Neural cell (in vitro differentiated cells): ENCODE results near the gene RWDD4. TPM values are rescaled to one million over a fixed set of nuclear protein-coding genes. Genes with fewer than 3 reads are reported as not detected.

Source experiments
- H2AFZ ChIP-seq: fragments of 200-600, 300-800 bp; sonication (generic), shearing (Covaris generic); 2 replicates; pipeline ENCODE4 v1.6.0; 2014; ENCODE audit warnings: low read depth, mild to moderate bottlenecking, antibody characterized with exemption, low read length, moderate library complexity
- H3F3A ChIP-seq: fragments of 200-600 bp; shearing (Covaris generic); 2 replicates; pipeline ENCODE4 v1.6.1; 2016; ENCODE audit warnings: mild to moderate bottlenecking, moderate library complexity, mixed read lengths, antibody characterized with exemption, low read length; ENCODE audit not compliant: insufficient read depth, poor library complexity, severe bottlenecking
- H3K27ac ChIP-seq: fragments of 200-600, 300-800 bp; sonication (generic), shearing (Covaris generic); 2 replicates; pipeline ENCODE4 v1.5.1; 2014; ENCODE audit warnings: mild to moderate bottlenecking, low read length, moderate library complexity
- H3K27me3 ChIP-seq: fragments of 300-800, 200-600 bp; sonication (generic), shearing (Covaris generic); 2 replicates; pipeline ENCODE4 v1.6.0; 2014; ENCODE audit warnings: mild to moderate bottlenecking, low read depth, low read length, moderate library complexity; ENCODE audit not compliant: insufficient read depth
- H3K36me3 ChIP-seq: fragments of 300-800, 200-600 bp; sonication (generic), shearing (Covaris generic); 2 replicates; pipeline ENCODE4 v1.5.1; 2014; ENCODE audit warnings: mild to moderate bottlenecking, antibody characterized with exemption, low read length, moderate library complexity; ENCODE audit not compliant: insufficient read depth
- H3K4me2 ChIP-seq: fragments of 300-800, 200-600 bp; sonication (generic), shearing (Covaris generic); 2 replicates; pipeline ENCODE4 v1.6.0; 2014; ENCODE audit warnings: mild to moderate bottlenecking, low read length
- H3K4me3 ChIP-seq: fragments of 300-800, 200-600 bp; sonication (generic), shearing (Covaris generic); 2 replicates; pipeline ENCODE4 v1.5.1; 2014; ENCODE audit warnings: mild to moderate bottlenecking, low read length, moderate library complexity
- H3K79me2 ChIP-seq: fragments of 200-600 bp; shearing (Covaris generic); replicated peaks from 2 replicates; pipeline ENCODE4 v1.6.0; 2014; ENCODE audit warnings: mild to moderate bottlenecking, low read length, moderate library complexity; ENCODE audit not compliant: insufficient read depth
- H3K9ac ChIP-seq: fragments of 300-800, 200-600 bp; sonication (generic), shearing (Covaris generic); 2 replicates; pipeline ENCODE4 v1.6.1; 2016; ENCODE audit warnings: mild to moderate bottlenecking, low read length, mixed read lengths
- H3K9me2 ChIP-seq: fragments of 200-600 bp; shearing (Covaris generic); 2 replicates; pipeline ENCODE4 v1.6.1; 2016; ENCODE audit warnings: mild to moderate bottlenecking, low read length, mixed read lengths; ENCODE audit not compliant: insufficient read depth
- H3K9me3 ChIP-seq: fragments of 200-600, 300-800 bp; sonication (generic), shearing (Covaris generic); 2 replicates; pipeline ENCODE4 v1.6.1; 2016; ENCODE audit warnings: mild to moderate bottlenecking, mixed run types, low read length, moderate library complexity, mixed read lengths
- H4K20me1 ChIP-seq: fragments of 200-600 bp; shearing (Covaris generic); 2 replicates; pipeline ENCODE4 v1.6.1; 2016; ENCODE audit warnings: mild to moderate bottlenecking, mixed run types; ENCODE audit not compliant: insufficient read depth
- EP300 ChIP-seq: fragments of 450-650 bp; conservative IDR thresholded peaks from 2 replicates; pipeline ENCODE4 v1.6.1; 2014; ENCODE audit warnings: antibody characterized with exemption, mild to moderate bottlenecking, moderate library complexity; ENCODE audit not compliant: poor library complexity, severe bottlenecking
- EZH2 ChIP-seq: fragments of 200-600, 300-800 bp; shearing (Covaris generic), sonication (generic); IDR thresholded peaks from 2 replicates; pipeline ENCODE4 v1.6.1; 2014; ENCODE audit warnings: antibody characterized with exemption, low read length, borderline replicate concordance, mild to moderate bottlenecking; ENCODE audit not compliant: insufficient read depth, poor library complexity, severe bottlenecking
- MXI1 ChIP-seq: fragments of 450-650 bp; conservative IDR thresholded peaks from 2 replicates; pipeline ENCODE4 v1.6.1; 2014; ENCODE audit warnings: antibody characterized with exemption, mild to moderate bottlenecking; ENCODE audit not compliant: poor library complexity, severe bottlenecking
- POLR2AphosphoS5 ChIP-seq: IDR thresholded peaks from 2 replicates; pipeline ENCODE4 v1.6.1; 2012
- RAD21 ChIP-seq: fragments of 450-650 bp; conservative IDR thresholded peaks from 2 replicates; pipeline ENCODE4 v1.6.1; 2014; ENCODE audit warnings: antibody characterized with exemption, mild to moderate bottlenecking, moderate library complexity
- SMC3 ChIP-seq: fragments of 450-650 bp; conservative IDR thresholded peaks from 2 replicates; pipeline ENCODE4 v1.6.1; 2014; ENCODE audit warnings: antibody characterized with exemption, mild to moderate bottlenecking, moderate library complexity; ENCODE audit not compliant: poor library complexity
- TAF1 ChIP-seq: IDR thresholded peaks from 2 replicates; pipeline ENCODE4 v1.6.1; 2012; ENCODE audit warnings: low read depth
- polyA plus RNA-seq: library from polyadenylated mRNA; depleted of rRNA; stranded (reverse); fragments of >200 nt; gene quantifications from 2 replicates; pipeline ENCODE4 v1.2.3, GENCODE V29; 2014
- TF ChIP-seq, protein P1 (sequence below): IDR thresholded peaks from 2 replicates; pipeline ENCODE4 v1.6.1; 2012; ENCODE audit warnings: borderline replicate concordance
- TF ChIP-seq, protein P2 (sequence below): fragments of 450-650 bp; IDR thresholded peaks from 2 replicates; pipeline ENCODE4 v1.5.1; 2014; ENCODE audit warnings: antibody characterized with exemption, mild to moderate bottlenecking, moderate library complexity; ENCODE audit not compliant: poor library complexity, severe bottlenecking

RWDD4 gene
- polyA plus RNA-seq, 1 donor from 2014 or later, result 68.2 TPM

DNA sequence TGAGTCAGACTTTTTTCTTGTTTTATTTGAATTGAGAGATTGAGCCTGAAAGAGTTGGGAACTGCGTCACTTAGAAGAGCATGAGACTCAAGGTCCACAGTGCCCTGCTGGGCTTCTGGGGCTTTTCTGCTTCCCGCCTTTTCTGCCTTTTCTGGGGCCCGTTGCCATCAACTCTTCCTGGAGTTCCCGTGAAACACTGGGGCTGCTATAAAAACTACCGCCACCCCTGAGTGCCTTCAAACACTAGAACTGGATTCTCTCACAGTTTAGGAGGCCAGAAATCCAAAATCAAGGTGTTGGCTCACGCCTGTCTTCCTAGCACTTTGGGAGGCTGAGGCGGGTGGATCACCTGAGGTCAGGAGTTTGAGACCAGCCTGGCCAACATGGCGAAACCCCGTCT, 49.8 kb downstream of the RWDD4 start:
- Histone ChIP-seq H2AFZ (no peak overlapping the region), H3F3A (no peaks in the 10 kb centered on the region), H3K27me3 (no peaks in the 10 kb centered on the region), H3K27ac (no peak overlapping the region), H3K9ac (no peak overlapping the region), H4K20me1 (no peaks in the 10 kb centered on the region), H3K36me3 (no peaks in the 10 kb centered on the region), H3K79me2 (no peaks in the 10 kb centered on the region), H3K9me2 (no peaks in the 10 kb centered on the region), H3K4me3 (no peak overlapping the region), H3K9me3 (no peaks in the 10 kb centered on the region), H3K4me2 (no peak overlapping the region)
- no peak for TF ChIP-seq RAD21
- TF ChIP-seq EP300, result no peak
- TF ChIP-seq MXI1, result no peak
- TF ChIP-seq EZH2, result no peak
- TF ChIP-seq, protein P1, sequence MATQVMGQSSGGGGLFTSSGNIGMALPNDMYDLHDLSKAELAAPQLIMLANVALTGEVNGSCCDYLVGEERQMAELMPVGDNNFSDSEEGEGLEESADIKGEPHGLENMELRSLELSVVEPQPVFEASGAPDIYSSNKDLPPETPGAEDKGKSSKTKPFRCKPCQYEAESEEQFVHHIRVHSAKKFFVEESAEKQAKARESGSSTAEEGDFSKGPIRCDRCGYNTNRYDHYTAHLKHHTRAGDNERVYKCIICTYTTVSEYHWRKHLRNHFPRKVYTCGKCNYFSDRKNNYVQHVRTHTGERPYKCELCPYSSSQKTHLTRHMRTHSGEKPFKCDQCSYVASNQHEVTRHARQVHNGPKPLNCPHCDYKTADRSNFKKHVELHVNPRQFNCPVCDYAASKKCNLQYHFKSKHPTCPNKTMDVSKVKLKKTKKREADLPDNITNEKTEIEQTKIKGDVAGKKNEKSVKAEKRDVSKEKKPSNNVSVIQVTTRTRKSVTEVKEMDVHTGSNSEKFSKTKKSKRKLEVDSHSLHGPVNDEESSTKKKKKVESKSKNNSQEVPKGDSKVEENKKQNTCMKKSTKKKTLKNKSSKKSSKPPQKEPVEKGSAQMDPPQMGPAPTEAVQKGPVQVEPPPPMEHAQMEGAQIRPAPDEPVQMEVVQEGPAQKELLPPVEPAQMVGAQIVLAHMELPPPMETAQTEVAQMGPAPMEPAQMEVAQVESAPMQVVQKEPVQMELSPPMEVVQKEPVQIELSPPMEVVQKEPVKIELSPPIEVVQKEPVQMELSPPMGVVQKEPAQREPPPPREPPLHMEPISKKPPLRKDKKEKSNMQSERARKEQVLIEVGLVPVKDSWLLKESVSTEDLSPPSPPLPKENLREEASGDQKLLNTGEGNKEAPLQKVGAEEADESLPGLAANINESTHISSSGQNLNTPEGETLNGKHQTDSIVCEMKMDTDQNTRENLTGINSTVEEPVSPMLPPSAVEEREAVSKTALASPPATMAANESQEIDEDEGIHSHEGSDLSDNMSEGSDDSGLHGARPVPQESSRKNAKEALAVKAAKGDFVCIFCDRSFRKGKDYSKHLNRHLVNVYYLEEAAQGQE, result no peak
- TF ChIP-seq, protein P2, sequence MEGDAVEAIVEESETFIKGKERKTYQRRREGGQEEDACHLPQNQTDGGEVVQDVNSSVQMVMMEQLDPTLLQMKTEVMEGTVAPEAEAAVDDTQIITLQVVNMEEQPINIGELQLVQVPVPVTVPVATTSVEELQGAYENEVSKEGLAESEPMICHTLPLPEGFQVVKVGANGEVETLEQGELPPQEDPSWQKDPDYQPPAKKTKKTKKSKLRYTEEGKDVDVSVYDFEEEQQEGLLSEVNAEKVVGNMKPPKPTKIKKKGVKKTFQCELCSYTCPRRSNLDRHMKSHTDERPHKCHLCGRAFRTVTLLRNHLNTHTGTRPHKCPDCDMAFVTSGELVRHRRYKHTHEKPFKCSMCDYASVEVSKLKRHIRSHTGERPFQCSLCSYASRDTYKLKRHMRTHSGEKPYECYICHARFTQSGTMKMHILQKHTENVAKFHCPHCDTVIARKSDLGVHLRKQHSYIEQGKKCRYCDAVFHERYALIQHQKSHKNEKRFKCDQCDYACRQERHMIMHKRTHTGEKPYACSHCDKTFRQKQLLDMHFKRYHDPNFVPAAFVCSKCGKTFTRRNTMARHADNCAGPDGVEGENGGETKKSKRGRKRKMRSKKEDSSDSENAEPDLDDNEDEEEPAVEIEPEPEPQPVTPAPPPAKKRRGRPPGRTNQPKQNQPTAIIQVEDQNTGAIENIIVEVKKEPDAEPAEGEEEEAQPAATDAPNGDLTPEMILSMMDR, result no peak
- TF ChIP-seq POLR2AphosphoS5, result no peak
- no peak for TF ChIP-seq SMC3
- no peak for TF ChIP-seq TAF1

DNA sequence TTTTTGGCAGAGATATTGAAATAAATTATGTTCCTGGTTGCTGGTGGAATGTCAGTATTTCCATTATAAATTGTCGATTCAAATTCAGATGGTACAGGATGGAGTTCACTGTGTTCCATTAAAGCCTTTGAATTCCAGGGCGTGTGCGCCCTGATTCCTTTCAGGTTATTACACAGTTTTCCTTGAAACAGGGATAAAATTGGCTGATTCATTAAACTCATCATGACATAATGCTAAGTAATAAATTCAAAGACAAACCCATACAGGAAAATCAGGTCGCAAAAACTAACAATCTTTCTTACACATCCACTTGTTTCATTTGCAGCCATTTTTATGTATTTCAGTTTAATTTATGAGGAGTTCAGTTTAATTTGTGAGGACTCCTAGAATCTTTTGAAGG, 51.1 kb downstream of the RWDD4 start:
- H3K36me3 ChIP-seq, result no peaks in the 10 kb centered on the region
- H3K4me2 ChIP-seq, result no peak overlapping the region
- no peaks in the 10 kb centered on the region for H3F3A ChIP-seq
- H3K9me2 ChIP-seq, result no peaks in the 10 kb centered on the region
- no peak overlapping the region for H3K4me3 ChIP-seq
- H3K79me2 ChIP-seq, result no peaks in the 10 kb centered on the region
- H2AFZ ChIP-seq, result no peak overlapping the region
- no peak overlapping the region for H3K9ac ChIP-seq
- H3K27me3 ChIP-seq, result no peaks in the 10 kb centered on the region
- H4K20me1 ChIP-seq, result no peaks in the 10 kb centered on the region
- no peak overlapping the region for H3K27ac ChIP-seq
- TF ChIP-seq, protein P1, result no peak
- TF ChIP-seq TAF1, result no peak
- no peak for TF ChIP-seq SMC3
- TF ChIP-seq, protein P2, result no peak
- TF ChIP-seq MXI1, result no peak
- TF ChIP-seq EZH2, result no peak
- TF ChIP-seq EP300, result no peak
- TF ChIP-seq RAD21, result no peak
- TF ChIP-seq POLR2AphosphoS5, result no peak
- H3K9me3 ChIP-seq, result no peaks in the 10 kb centered on the region
